ENCODE measurements around the gene ERCC6.

The ERCC6 gene

DNA sequence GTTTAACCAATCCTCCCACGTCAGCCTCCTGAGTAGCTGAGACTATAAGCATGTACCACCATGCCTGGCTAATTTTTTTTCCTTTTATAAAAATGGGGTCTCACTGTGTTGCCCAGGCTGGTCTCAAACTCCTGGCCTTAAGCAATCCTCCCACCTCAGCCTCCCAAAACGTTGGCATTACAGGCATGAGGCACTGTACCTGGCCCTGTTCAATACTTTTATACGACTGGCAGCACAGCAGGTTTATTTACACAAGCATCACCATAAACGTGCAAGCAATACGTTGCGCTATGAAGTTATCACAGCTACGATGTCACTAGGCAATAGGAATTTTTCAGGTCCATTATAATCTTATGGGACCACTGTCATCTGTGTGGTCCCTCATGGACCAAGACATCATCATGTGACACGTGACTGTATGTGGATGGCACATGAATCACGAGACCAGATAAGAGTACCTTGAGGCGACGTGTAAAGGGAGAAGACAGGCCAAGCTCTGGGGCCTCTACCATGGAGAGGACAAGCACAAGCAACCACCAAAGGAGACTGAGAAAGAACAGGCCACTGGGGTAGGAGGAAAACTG, 36.7 kb upstream of the ERCC6 start:
- no peak overlapping the region for H3K4me3 ChIP-seq (ENCODE audit: low read depth, low read length)
- TF ChIP-seq, protein P1, sequence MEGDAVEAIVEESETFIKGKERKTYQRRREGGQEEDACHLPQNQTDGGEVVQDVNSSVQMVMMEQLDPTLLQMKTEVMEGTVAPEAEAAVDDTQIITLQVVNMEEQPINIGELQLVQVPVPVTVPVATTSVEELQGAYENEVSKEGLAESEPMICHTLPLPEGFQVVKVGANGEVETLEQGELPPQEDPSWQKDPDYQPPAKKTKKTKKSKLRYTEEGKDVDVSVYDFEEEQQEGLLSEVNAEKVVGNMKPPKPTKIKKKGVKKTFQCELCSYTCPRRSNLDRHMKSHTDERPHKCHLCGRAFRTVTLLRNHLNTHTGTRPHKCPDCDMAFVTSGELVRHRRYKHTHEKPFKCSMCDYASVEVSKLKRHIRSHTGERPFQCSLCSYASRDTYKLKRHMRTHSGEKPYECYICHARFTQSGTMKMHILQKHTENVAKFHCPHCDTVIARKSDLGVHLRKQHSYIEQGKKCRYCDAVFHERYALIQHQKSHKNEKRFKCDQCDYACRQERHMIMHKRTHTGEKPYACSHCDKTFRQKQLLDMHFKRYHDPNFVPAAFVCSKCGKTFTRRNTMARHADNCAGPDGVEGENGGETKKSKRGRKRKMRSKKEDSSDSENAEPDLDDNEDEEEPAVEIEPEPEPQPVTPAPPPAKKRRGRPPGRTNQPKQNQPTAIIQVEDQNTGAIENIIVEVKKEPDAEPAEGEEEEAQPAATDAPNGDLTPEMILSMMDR (IDR thresholded peaks at IDR 0.05; ENCODE audit: low read depth, low read length) = no peak

DNA sequence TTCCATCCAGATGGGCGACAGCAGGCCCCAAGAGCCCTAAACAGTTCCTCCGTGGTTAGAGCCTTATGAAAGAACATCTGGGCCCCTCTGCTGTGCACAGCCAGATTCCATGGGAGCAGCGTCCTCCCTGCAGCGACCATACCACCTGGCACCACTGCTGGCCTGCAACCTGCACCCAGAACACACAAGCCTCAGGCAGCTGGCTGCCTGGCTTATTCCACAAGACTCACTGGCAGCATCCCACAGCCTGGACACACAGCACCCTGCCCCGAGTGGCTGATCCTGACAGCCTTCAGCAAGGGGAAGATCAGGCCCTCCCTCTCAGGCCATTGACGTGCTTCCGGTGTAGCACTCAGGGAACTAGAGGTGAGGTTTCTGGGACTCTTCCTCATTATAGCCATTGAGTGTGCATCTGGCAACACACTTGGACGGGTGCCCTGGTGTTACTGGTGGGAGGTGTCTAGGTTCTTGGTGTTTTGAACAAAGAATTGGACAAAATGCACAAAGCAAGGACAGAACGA, 33.7 kb upstream of the ERCC6 start:
- H3K4me3 ChIP-seq (ENCODE audit: low read depth, low read length) = peak overlapping the region; percentile 21
- TF ChIP-seq, protein P1 (IDR thresholded peaks at IDR 0.05; ENCODE audit: low read depth, low read length) = no peak

DNA sequence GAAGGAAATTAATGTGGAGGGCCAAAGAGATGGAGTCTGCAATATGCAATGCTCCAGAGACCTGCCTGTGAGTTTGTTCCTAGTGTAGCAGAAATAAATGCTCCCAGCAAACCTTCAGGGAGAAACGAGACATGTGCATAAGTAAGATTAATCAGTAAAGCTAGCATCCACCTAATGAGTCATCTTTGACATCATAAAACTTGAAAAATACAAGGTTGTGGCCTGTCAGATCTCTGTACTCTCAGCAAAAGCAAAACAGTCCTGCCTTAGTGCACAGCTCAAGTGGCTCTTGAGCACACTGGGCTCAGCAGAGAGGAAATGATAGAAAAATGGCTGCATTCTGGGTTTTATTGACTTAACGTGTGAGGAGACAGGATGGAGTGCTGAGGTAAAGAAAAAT, 32.5 kb upstream of the ERCC6 start:
- no peak overlapping the region for H3K4me3 ChIP-seq (ENCODE audit: low read depth, low read length)
- TF ChIP-seq, protein P1 (IDR thresholded peaks at IDR 0.05; ENCODE audit: low read depth, low read length) = no peak

DNA sequence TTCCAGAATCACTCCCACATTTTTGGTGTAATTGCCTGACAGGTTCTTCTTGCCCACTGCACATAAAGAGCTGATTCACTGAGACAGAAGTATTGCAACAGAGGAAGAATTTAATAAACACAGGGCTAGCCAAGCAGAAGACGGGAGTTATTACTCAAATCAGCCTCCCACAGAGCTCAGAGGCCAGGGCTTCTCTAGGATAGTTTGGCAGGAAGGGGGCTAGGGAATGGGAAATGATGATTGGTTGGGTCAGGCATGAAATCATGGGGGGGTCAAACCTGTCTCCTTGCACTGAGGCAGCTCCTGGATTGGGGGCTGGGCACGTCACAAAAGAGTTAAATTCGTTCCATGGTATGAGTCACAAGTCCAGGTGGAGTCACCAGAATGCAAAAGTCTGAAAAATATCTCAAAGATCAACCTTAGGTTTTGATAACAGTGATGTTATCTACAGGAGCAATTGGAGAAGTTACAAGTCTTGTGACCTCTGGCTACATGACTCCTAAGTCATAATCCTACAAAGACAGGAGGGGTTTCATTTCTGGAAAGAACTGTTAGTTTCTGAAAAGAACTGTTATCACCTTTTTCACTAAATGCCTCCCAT, 30.2 kb upstream of the ERCC6 start:
- no peak overlapping the region for H3K4me3 ChIP-seq (ENCODE audit: low read depth, low read length)
- TF ChIP-seq, protein P1 (IDR thresholded peaks at IDR 0.05; ENCODE audit: low read depth, low read length) = no peak

DNA sequence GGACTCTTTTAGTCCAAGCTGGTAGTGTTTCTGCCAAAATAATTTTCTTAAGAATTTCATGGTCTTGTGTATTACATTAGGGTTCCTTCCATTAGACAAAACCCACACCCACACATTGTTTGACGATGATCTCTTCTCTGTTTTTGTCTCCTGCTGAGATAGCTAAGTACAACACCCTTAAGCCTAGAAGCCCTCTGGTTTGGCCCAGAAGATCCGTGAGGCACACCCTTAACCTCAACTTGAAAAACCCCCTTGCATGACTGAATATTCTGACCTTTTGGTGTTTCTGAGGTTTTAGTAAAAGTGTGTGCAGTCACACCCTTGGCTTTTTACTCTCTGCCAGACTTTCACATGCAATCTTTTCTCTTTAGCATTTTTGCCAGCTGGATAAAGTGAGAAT, 29.3 kb upstream of the ERCC6 start:
- H3K4me3 ChIP-seq (ENCODE audit: low read depth, low read length) = no peak overlapping the region
- TF ChIP-seq, protein P1 (IDR thresholded peaks at IDR 0.05; ENCODE audit: low read depth, low read length) = no peak

DNA sequence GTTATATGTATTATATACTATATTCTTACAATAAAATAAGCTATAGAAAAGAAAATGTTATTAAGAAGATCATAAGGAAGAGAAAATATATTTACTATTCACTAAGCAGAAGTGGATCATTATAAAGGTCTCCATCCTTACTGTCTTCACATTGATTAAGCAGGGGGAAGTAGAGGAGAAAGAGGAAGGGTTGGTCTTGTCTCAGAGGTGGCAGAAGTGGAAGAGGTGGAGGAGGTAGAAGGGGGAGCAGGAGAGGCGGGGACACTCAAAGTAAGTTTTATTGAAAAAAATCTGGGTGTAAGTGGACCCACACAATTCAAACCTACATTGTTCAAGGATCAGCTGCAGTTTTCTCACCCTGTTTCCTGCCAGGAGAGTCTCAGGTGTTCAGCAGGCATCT, 28.9 kb upstream of the ERCC6 start:
- TF ChIP-seq, protein P1 (IDR thresholded peaks at IDR 0.05; ENCODE audit: low read depth, low read length) = no peak
- no peak overlapping the region for H3K4me3 ChIP-seq (ENCODE audit: low read depth, low read length)

DNA sequence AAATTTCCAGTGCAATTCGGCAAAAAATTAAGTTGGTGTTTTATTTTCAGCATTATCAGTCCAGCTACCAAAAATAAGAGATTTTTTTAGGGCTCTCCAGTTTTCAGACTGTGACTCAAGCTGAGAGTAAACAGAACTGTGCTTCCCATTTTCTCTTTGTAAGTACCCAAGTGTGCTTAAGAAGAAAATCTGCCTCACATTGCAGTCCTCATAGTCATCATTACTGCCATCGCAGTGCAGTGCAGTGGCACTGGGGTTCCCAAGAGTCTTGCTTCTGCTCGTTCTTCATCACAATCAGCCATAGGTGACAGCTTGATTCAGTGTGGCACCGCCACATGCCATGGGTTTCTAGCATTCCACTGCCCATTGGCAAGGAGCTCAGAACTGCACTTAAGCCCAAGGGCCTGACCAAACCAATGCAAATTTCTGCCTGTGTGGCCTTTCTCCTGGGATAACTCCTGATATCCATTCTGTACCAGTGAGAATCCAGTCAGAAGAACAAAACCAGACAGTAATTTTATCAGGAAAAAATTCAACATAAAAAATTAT, 25.6 kb upstream of the ERCC6 start:
- H3K4me3 ChIP-seq (ENCODE audit: low read depth, low read length) = no peak overlapping the region
- TF ChIP-seq, protein P1 (IDR thresholded peaks at IDR 0.05; ENCODE audit: low read depth, low read length) = no peak
